Ishikawa (cell line): ENCODE data around the gene CACNA1C.

Experiments
- CEBPB ChIP-seq: IDR thresholded peaks from 2 replicates; pipeline ENCODE4 v1.6.1; 2012
- CREB1 ChIP-seq: IDR thresholded peaks from 2 replicates; pipeline ENCODE4 v1.6.1; 2012; ENCODE audit warnings: low read depth
- EGR1 ChIP-seq: IDR thresholded peaks from 2 replicates; pipeline ENCODE4 v1.6.1; 2012
- EP300 ChIP-seq: IDR thresholded peaks from 2 replicates; pipeline ENCODE4 v1.6.1; 2012; ENCODE audit warnings: borderline replicate concordance
- FOXM1 ChIP-seq: IDR thresholded peaks from 2 replicates; pipeline ENCODE4 v1.6.1; 2012; ENCODE audit warnings: low read depth, borderline replicate concordance
- NFIC ChIP-seq: IDR thresholded peaks from 2 replicates; pipeline ENCODE4 v1.6.1; 2012
- RAD21 ChIP-seq: IDR thresholded peaks from 2 replicates; pipeline ENCODE4 v1.6.1; 2012; ENCODE audit warnings: low read depth
- TAF1 ChIP-seq: IDR thresholded peaks from 2 replicates; pipeline ENCODE4 v1.6.1; 2012; ENCODE audit warnings: low read depth, mild to moderate bottlenecking
- TCF12 ChIP-seq: IDR thresholded peaks from 2 replicates; pipeline ENCODE4 v1.6.1; 2012; ENCODE audit warnings: low read depth
- TEAD4 ChIP-seq: IDR thresholded peaks from 2 replicates; pipeline ENCODE4 v1.6.1; 2012
- YY1 ChIP-seq: IDR thresholded peaks from 2 replicates; pipeline ENCODE4 v1.6.1; 2012; ENCODE audit warnings: low read depth
- ZBTB7A ChIP-seq: IDR thresholded peaks from 2 replicates; pipeline ENCODE4 v1.6.1; 2012; ENCODE audit warnings: low read depth
- TF ChIP-seq, protein P1 (sequence below): IDR thresholded peaks from 2 replicates; pipeline ENCODE4 v1.6.1; 2012
- TF ChIP-seq, protein P2 (sequence below): IDR thresholded peaks from 2 replicates; pipeline ENCODE4 v1.6.1; 2012
- TF ChIP-seq, protein P3 (sequence below): IDR thresholded peaks from 2 replicates; pipeline ENCODE4 v1.6.1; 2012; ENCODE audit warnings: low read depth, mild to moderate bottlenecking

CACNA1C gene

DNA sequence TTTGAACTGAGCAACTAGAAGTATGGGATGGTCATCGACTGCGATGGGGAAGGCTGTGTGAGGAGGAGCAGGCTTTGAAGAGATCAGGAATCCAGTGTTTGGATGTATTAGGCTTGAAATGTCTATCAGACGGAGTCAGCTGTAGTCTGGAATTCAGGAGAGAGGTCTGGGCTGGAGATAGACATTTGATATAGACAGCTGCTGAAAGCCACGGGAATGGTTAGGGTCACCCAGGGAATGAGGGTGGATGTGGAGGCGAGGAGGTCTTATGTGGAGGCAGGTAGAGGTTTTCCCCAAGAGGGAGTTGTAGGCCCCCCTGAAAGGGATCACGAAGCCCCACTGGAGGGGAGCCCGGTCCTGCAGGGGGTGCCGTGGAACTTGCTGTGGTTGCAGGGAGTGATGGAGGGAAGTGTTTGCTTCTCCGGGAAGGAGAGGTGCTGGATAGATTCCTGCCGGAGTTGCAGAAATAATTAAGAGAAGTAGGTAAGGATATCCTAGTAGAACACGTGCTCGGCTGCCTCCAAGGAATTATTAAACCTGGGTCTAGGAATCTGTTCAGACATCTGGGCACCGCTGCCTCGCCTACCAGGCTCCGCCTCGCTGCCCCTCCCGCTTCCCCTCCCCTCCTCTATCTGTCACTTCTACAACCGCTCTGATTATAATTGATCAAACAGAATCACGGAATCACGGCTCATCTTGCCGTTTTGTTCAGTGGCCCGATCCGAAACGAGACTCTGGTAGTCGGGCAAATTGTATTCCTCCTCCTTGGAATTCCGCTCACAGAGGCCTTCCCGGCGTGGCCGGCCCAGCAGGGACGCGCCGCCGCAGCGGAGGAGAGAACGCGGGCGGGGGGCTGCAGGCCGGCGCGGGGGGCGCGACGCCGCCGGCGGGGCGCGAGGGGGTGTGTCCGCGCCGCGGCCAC is 826 bp upstream of the CACNA1C start:
- no peak for TF ChIP-seq EGR1

DNA sequence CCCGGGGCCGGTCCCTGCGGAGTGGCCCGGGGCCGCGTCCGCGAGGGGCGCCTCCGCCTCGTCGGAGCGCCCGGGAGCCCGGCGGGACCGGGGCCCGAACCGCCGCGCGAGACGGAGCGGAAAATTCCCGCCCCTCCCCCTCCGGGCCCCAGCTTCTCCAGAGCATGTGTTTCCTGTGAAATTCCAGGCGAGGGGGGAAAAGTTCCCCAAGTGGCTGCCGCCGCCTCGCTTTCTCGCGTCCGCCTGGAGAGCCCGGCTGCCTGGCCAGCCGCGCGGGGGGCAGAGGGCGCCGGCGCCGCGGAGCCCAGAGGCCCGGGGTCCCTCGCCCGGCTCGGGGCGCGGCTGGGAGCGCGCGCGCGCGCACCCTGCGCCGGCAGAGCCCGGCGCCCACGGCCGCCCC is 904 bp downstream of the CACNA1C start:
- no peak for TF ChIP-seq CREB1
- no peak for TF ChIP-seq TCF12
- no peak for TF ChIP-seq RAD21
- TF ChIP-seq, protein P1, sequence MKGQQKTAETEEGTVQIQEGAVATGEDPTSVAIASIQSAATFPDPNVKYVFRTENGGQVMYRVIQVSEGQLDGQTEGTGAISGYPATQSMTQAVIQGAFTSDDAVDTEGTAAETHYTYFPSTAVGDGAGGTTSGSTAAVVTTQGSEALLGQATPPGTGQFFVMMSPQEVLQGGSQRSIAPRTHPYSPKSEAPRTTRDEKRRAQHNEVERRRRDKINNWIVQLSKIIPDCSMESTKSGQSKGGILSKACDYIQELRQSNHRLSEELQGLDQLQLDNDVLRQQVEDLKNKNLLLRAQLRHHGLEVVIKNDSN = no peak
- TF ChIP-seq NFIC = no peak
- TF ChIP-seq TEAD4 = no peak
- TF ChIP-seq EGR1 = no peak
- TF ChIP-seq, protein P2, sequence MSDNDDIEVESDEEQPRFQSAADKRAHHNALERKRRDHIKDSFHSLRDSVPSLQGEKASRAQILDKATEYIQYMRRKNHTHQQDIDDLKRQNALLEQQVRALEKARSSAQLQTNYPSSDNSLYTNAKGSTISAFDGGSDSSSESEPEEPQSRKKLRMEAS = no peak
- no peak for TF ChIP-seq TAF1
- TF ChIP-seq YY1 = no peak
- TF ChIP-seq CEBPB = no peak
- no peak for TF ChIP-seq EP300
- TF ChIP-seq FOXM1 = no peak
- TF ChIP-seq, protein P3, sequence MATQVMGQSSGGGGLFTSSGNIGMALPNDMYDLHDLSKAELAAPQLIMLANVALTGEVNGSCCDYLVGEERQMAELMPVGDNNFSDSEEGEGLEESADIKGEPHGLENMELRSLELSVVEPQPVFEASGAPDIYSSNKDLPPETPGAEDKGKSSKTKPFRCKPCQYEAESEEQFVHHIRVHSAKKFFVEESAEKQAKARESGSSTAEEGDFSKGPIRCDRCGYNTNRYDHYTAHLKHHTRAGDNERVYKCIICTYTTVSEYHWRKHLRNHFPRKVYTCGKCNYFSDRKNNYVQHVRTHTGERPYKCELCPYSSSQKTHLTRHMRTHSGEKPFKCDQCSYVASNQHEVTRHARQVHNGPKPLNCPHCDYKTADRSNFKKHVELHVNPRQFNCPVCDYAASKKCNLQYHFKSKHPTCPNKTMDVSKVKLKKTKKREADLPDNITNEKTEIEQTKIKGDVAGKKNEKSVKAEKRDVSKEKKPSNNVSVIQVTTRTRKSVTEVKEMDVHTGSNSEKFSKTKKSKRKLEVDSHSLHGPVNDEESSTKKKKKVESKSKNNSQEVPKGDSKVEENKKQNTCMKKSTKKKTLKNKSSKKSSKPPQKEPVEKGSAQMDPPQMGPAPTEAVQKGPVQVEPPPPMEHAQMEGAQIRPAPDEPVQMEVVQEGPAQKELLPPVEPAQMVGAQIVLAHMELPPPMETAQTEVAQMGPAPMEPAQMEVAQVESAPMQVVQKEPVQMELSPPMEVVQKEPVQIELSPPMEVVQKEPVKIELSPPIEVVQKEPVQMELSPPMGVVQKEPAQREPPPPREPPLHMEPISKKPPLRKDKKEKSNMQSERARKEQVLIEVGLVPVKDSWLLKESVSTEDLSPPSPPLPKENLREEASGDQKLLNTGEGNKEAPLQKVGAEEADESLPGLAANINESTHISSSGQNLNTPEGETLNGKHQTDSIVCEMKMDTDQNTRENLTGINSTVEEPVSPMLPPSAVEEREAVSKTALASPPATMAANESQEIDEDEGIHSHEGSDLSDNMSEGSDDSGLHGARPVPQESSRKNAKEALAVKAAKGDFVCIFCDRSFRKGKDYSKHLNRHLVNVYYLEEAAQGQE = no peak
- TF ChIP-seq ZBTB7A = no peak

DNA sequence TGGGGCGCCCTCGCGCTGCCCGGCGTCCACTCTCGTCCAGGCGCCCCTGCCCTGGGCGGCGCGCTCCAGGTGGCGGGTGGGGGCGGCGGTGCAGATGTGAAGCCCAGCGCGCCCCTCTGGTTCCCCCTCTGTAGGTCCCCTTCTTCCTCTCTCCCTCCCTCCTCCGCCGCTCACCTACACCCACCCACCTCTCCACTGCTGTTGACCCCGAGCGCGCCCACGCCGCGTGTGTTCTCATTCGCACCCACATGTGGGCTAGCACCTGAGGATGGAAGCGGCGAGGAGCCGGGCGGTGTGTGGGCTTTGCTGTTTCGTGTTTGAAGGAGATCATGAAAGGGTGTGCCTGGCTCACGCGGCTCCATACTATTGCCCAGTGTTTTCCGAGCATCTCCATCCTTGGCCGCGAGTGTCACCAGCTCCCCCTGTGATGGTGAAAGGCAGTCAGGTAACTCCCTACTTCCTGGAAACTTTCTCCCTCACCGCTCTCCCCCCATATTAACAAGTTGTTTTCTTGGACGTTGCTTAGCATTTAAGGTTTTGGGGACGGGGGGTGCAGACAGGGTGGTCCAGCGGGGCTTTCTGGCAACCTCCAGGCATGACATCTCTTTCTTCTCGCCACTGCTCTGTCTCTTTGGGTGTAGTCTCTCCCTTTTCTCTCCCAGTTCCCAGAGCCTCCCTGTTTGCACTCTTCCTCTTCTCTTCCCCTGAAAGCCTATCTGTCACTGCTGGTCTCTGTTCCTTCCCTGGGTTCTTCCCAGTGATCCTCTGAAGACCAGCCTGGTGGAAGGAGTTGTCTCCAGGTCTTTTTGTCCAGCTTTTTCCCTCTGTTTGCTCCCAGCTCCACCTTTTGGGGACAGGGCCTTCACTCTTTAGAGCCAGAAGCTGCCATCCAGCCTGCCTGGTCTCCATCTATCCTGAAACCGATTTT is 1.6 kb downstream of the CACNA1C start:
- TF ChIP-seq YY1 = no peak
- TF ChIP-seq, protein P1 = no peak
- TF ChIP-seq, protein P3 = no peak
- TF ChIP-seq RAD21 = no peak
- TF ChIP-seq, protein P2 = no peak
- no peak for TF ChIP-seq TCF12
- no peak for TF ChIP-seq TEAD4
- no peak for TF ChIP-seq TAF1
- no peak for TF ChIP-seq EGR1
- TF ChIP-seq NFIC = no peak

DNA sequence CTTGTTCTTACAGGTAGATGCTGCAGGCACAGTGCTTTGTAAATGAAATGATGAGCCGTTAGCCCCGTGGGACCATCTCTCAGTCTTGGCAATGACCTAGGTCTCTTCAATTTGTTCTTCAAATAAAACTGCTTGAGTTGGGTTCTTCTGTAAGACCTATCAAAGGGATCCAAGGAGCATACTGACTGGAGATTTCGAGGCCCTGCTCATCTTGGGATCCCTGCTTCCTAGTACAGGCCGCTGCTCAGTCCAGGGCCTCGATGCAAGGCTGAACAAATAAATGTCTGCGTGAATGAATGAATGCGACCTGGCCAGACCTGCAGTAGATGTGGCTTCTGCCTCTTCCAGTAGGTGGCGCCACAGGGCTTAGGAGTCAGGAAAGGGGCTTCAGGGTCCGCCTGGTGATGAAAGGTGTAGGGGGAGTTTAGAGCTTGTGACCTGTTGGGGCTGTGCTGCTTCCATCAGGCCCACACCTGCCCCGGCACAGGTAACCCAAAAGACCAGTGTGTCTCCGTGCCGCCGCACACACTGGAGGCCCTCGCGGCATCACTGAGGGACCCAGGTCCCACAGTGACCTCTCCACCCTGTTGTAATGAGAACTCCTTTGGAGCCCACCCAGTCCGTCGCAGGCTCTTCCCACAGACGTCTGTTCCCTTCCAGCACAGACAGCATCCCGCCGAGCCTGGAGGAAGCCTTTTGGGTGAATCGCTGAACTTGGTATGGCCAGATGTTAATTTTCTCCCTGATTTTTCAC is 4.4 kb downstream of the CACNA1C start:
- no peak for TF ChIP-seq FOXM1
- peak; percentile 66 for TF ChIP-seq RAD21
- TF ChIP-seq YY1 = no peak
- no peak for TF ChIP-seq CEBPB
- TF ChIP-seq, protein P1 = no peak
